Stimulated activated naive CD8-positive, alpha-beta T cell treated with anti-CD3 and anti-CD28 coated beads, Interleukin-15, Interleukin-2, amounts not matched to agents 100 ng/mL and 50 ng/mL, for 24 hours (primary cell): ENCODE results near the gene CLBA1.

ENCODE experiments used
- H3K27ac Mint-ChIP-seq: one replicate; pipeline ENCODE4 v1.8.0; 2021; ENCODE audit warnings: mild to moderate bottlenecking, mixed read lengths
- H3K27me3 Mint-ChIP-seq: one replicate; pipeline ENCODE4 v1.8.0; 2021; ENCODE audit warnings: mixed read lengths
- H3K36me3 Mint-ChIP-seq: one replicate; pipeline ENCODE4 v1.8.0; 2021; ENCODE audit warnings: low read depth, mixed read lengths
- H3K4me1 Mint-ChIP-seq: one replicate; pipeline ENCODE4 v1.8.0; 2021; ENCODE audit warnings: low read depth, mixed read lengths
- H3K4me3 Mint-ChIP-seq: one replicate; pipeline ENCODE4 v1.8.0; 2021; ENCODE audit warnings: mild to moderate bottlenecking, mixed read lengths
- H3K9me3 Mint-ChIP-seq: one replicate; pipeline ENCODE4 v1.8.0; 2021; ENCODE audit warnings: mixed read lengths

The CLBA1 gene

GRCh38 chr14:104955396-104955770 lies 30.2 kb upstream of the CLBA1 start:
- H3K9me3 Mint-ChIP-seq, result no peaks in the 10 kb centered on the region
- no peaks in the 10 kb centered on the region for H3K4me1 Mint-ChIP-seq
- H3K4me3 Mint-ChIP-seq, result no peak overlapping the region
- H3K36me3 Mint-ChIP-seq, result no peaks in the 10 kb centered on the region
- no peak overlapping the region for H3K27ac Mint-ChIP-seq
- H3K27me3 Mint-ChIP-seq, result peaks cover 6% of the 10 kb centered on the region

GRCh38 chr14:104956290-104956890 lies 29.2 kb upstream of the CLBA1 start:
- H3K36me3 Mint-ChIP-seq, result no peaks in the 10 kb centered on the region
- H3K4me3 Mint-ChIP-seq, result no peak overlapping the region
- H3K27ac Mint-ChIP-seq, result no peak overlapping the region
- no peaks in the 10 kb centered on the region for H3K9me3 Mint-ChIP-seq
- H3K4me1 Mint-ChIP-seq, result no peaks in the 10 kb centered on the region
- H3K27me3 Mint-ChIP-seq, result peaks cover 6% of the 10 kb centered on the region

- no peak overlapping the region for H3K4me3 Mint-ChIP-seq
- H3K27me3 Mint-ChIP-seq, result peaks cover 6% of the 10 kb centered on the region
- no peaks in the 10 kb centered on the region for H3K9me3 Mint-ChIP-seq
- H3K36me3 Mint-ChIP-seq, result no peaks in the 10 kb centered on the region
- H3K27ac Mint-ChIP-seq, result no peak overlapping the region
- H3K4me1 Mint-ChIP-seq, result no peaks in the 10 kb centered on the region
Measured at GRCh38 chr14:104957146-104958113, 28.2 kb upstream of the CLBA1 start.

- Mint-ChIP-seq H3K9me3 (no peaks in the 10 kb centered on the region), H3K36me3 (no peaks in the 10 kb centered on the region), H3K27me3 (peaks cover 11% of the 10 kb centered on the region), H3K27ac (no peak overlapping the region), H3K4me3 (no peak overlapping the region), H3K4me1 (no peaks in the 10 kb centered on the region)
Measured at GRCh38 chr14:104964546-104964945, 21.0 kb upstream of the CLBA1 start.

GRCh38 chr14:104965561-104966231 lies 19.9 kb upstream of the CLBA1 start:
- Mint-ChIP-seq H3K27me3 (peaks cover 11% of the 10 kb centered on the region), H3K4me3 (no peak overlapping the region), H3K36me3 (no peaks in the 10 kb centered on the region), H3K27ac (no peak overlapping the region), H3K4me1 (no peaks in the 10 kb centered on the region), H3K9me3 (no peaks in the 10 kb centered on the region)

GRCh38 chr14:104966261-104966865 lies 19.2 kb upstream of the CLBA1 start:
- H3K27ac Mint-ChIP-seq, result no peak overlapping the region
- peaks cover 11% of the 10 kb centered on the region for H3K27me3 Mint-ChIP-seq
- no peak overlapping the region for H3K4me3 Mint-ChIP-seq
- no peaks in the 10 kb centered on the region for H3K4me1 Mint-ChIP-seq
- no peaks in the 10 kb centered on the region for H3K9me3 Mint-ChIP-seq
- no peaks in the 10 kb centered on the region for H3K36me3 Mint-ChIP-seq

- peaks cover 11% of the 10 kb centered on the region for H3K27me3 Mint-ChIP-seq
- H3K9me3 Mint-ChIP-seq, result no peaks in the 10 kb centered on the region
- no peaks in the 10 kb centered on the region for H3K4me1 Mint-ChIP-seq
- H3K4me3 Mint-ChIP-seq, result no peak overlapping the region
- H3K36me3 Mint-ChIP-seq, result no peaks in the 10 kb centered on the region
- H3K27ac Mint-ChIP-seq, result no peak overlapping the region
Measured at GRCh38 chr14:104966981-104967385, 18.6 kb upstream of the CLBA1 start.

- Mint-ChIP-seq H3K4me1 (no peaks in the 10 kb centered on the region), H3K27me3 (peaks cover 11% of the 10 kb centered on the region), H3K9me3 (no peaks in the 10 kb centered on the region), H3K27ac (no peak overlapping the region), H3K4me3 (no peak overlapping the region), H3K36me3 (no peaks in the 10 kb centered on the region)
Measured at GRCh38 chr14:104967386-104968152, 18.0 kb upstream of the CLBA1 start.

GRCh38 chr14:104968153-104968527 lies 17.4 kb upstream of the CLBA1 start:
- Mint-ChIP-seq H3K9me3 (no peaks in the 10 kb centered on the region), H3K4me3 (no peak overlapping the region), H3K27me3 (peaks cover 11% of the 10 kb centered on the region), H3K27ac (no peak overlapping the region), H3K36me3 (no peaks in the 10 kb centered on the region), H3K4me1 (no peaks in the 10 kb centered on the region)

- no peaks in the 10 kb centered on the region for H3K4me1 Mint-ChIP-seq
- H3K9me3 Mint-ChIP-seq, result no peaks in the 10 kb centered on the region
- H3K27me3 Mint-ChIP-seq, result peaks cover 11% of the 10 kb centered on the region
- no peak overlapping the region for H3K4me3 Mint-ChIP-seq
- no peaks in the 10 kb centered on the region for H3K36me3 Mint-ChIP-seq
- H3K27ac Mint-ChIP-seq, result no peak overlapping the region
Measured at GRCh38 chr14:104968541-104969401, 16.8 kb upstream of the CLBA1 start.

- Mint-ChIP-seq H3K27me3 (peaks cover 11% of the 10 kb centered on the region), H3K9me3 (no peaks in the 10 kb centered on the region), H3K27ac (no peak overlapping the region), H3K36me3 (no peaks in the 10 kb centered on the region), H3K4me1 (no peaks in the 10 kb centered on the region), H3K4me3 (no peak overlapping the region)
Measured at GRCh38 chr14:104969741-104970230, 15.8 kb upstream of the CLBA1 start.

- no peak overlapping the region for H3K4me3 Mint-ChIP-seq
- no peaks in the 10 kb centered on the region for H3K4me1 Mint-ChIP-seq
- H3K36me3 Mint-ChIP-seq, result no peaks in the 10 kb centered on the region
- H3K27me3 Mint-ChIP-seq, result peaks cover 11% of the 10 kb centered on the region
- no peaks in the 10 kb centered on the region for H3K9me3 Mint-ChIP-seq
- no peak overlapping the region for H3K27ac Mint-ChIP-seq
Measured at GRCh38 chr14:104970231-104971068, 15.1 kb upstream of the CLBA1 start.
